B cell (primary cell): ENCODE measurements around the gene SLC22A31. TPM values are rescaled to one million over a fixed set of nuclear protein-coding genes. Genes with fewer than 3 reads are reported as not detected.

ENCODE experiments used
- ATAC-seq: fragments of 200-7000 bp; cut with Tn5 transposase; one replicate; pipeline ENCODE4 v1.10.0; 2021; ENCODE audit warnings: low read depth, mild to moderate bottlenecking, moderate number of reproducible peaks, moderate library complexity
- CTCF ChIA-PET: fragments of 350-600 bp; sonication (Branson Sonifier 250); formaldehyde crosslinking; loops from one replicate; lab custom pipeline; 2021; ENCODE audit warnings: antibody characterized with exemption, inconsistent platforms; lab: Charles Lee
- POLR2A ChIA-PET: fragments of 350-600 bp; sonication (Branson Sonifier 250); formaldehyde crosslinking; loops from one replicate; lab custom pipeline; 2021; ENCODE audit warnings: antibody characterized with exemption; lab: Charles Lee
- DNase-seq: peaks from one replicate; pipeline ENCODE4 v3.0.0; 2013
- H2AFZ ChIP-seq: 2 replicates; pipeline ENCODE4 v1.6.1; 2012; ENCODE audit warnings: mild to moderate bottlenecking, low read depth, low read length; ENCODE audit not compliant: insufficient read depth, poor library complexity, severe bottlenecking
- H3K27ac ChIP-seq, 2 donors: 1 replicate in 1 of 2; 2 replicates in 1 of 2; pipeline ENCODE4 v1.5.1; 2012 to 2013; ENCODE audit warnings: low read length in 2 of 2, mild to moderate bottlenecking in 2 of 2, moderate library complexity in 1 of 2
- H3K27me3 ChIP-seq, 4 experiments: fragments of 200-600 bp in 1 of 4; sonication (generic) in 1 of 4; replicated peaks in 1 of 4; 1 replicate in 2 of 4; 2 replicates in 2 of 4; pipeline versions ENCODE4 v1.6.1 to v1.7.0; 2013 to 2016; ENCODE audit warnings: low read length in 3 of 4, mild to moderate bottlenecking in 2 of 4, mixed read lengths in 1 of 4, moderate library complexity in 1 of 4; ENCODE audit not compliant: insufficient read depth in 4 of 4, control insufficient read depth in 3 of 4; ENCODE audit errors: control extremely low read depth in 1 of 4
- H3K36me3 ChIP-seq, 2 experiments: replicated peaks in 1 of 2; 1 replicate in 1 of 2; 2 replicates in 1 of 2; pipeline versions ENCODE4 v1.6.1 to v1.7.1; 2013; ENCODE audit warnings: low read length in 1 of 2; ENCODE audit not compliant: insufficient read depth in 2 of 2, control insufficient read depth in 1 of 2; ENCODE audit errors: control extremely low read depth in 1 of 2, extremely low read depth in 1 of 2
- H3K4me1 ChIP-seq, 2 donors: fragments of 200-600 bp in 1 of 2; sonication (generic) in 1 of 2; 1 replicate in 1 of 2; 2 replicates in 1 of 2; pipeline versions ENCODE4 v1.5.1 to v1.6.1; 2013 to 2017; ENCODE audit warnings: low read length in 2 of 2; ENCODE audit not compliant: control insufficient read depth in 2 of 2, insufficient read depth in 2 of 2
- H3K4me2 ChIP-seq: replicated peaks from 2 replicates; pipeline ENCODE3; 2012; ENCODE audit warnings: mild to moderate bottlenecking, low read depth, low read length; ENCODE audit not compliant: poor library complexity, severe bottlenecking
- H3K4me3 ChIP-seq, 5 experiments: fragments of 200-600 bp in 1 of 5; sonication (generic) in 1 of 5; 1 replicate in 3 of 5; 2 replicates in 2 of 5; pipeline versions ENCODE4 v1.5.1 to v1.7.0; 2011 to 2016; ENCODE audit warnings: low read length in 4 of 5, mild to moderate bottlenecking in 4 of 5, low read depth in 2 of 5, control low read depth in 1 of 5, moderate library complexity in 1 of 5; ENCODE audit not compliant: insufficient read depth in 1 of 5; ENCODE audit errors: control extremely low read depth in 1 of 5, extremely low read depth in 1 of 5
- H3K79me2 ChIP-seq: fragments of 200-600 bp; sonication (generic); one replicate; pipeline ENCODE4 v1.6.0; 2016; ENCODE audit warnings: low read length; ENCODE audit not compliant: control insufficient read depth, insufficient read depth
- H3K9ac ChIP-seq: fragments of 200-600 bp; sonication (generic); 2 replicates; pipeline ENCODE4 v1.6.1; 2017; ENCODE audit warnings: mild to moderate bottlenecking, low read length, moderate library complexity
- H3K9me3 ChIP-seq, 3 donors: one replicate each; pipeline versions ENCODE4 v1.6.1 to v1.7.1; 2013; ENCODE audit warnings: low read length in 2 of 3; ENCODE audit not compliant: control insufficient read depth in 2 of 3, insufficient read depth in 1 of 3; ENCODE audit errors: control extremely low read depth in 1 of 3
- H4K20me1 ChIP-seq: 2 replicates; pipeline ENCODE4 v1.6.0; 2012; ENCODE audit warnings: mild to moderate bottlenecking, low read length; ENCODE audit not compliant: insufficient read depth, control insufficient read depth, poor library complexity, severe bottlenecking
- H3K27ac Mint-ChIP-seq: one replicate; pipeline ENCODE4 v1.8.0; 2021; ENCODE audit warnings: mixed read lengths
- H3K27me3 Mint-ChIP-seq: one replicate; pipeline ENCODE4 v1.8.0; 2021; ENCODE audit warnings: mixed read lengths
- H3K4me1 Mint-ChIP-seq: one replicate; pipeline ENCODE4 v1.8.0; 2021; ENCODE audit warnings: mixed read lengths
- H3K4me3 Mint-ChIP-seq: one replicate; pipeline ENCODE4 v1.8.0; 2021; ENCODE audit warnings: mixed read lengths
- H3K9me3 Mint-ChIP-seq: one replicate; pipeline ENCODE4 v1.8.0; 2022; ENCODE audit warnings: mixed read lengths; ENCODE audit not compliant: insufficient read depth
- EZH2 ChIP-seq: IDR thresholded peaks from 2 replicates; pipeline ENCODE4 v1.6.1; 2012; ENCODE audit warnings: borderline replicate concordance, low read depth, mild to moderate bottlenecking, moderate library complexity, low read length; ENCODE audit not compliant: insufficient read depth, poor library complexity, severe bottlenecking
- WGBS: methylation state at CpG from one replicate; pipeline ENCODE4 v1.1.5; 2013; ENCODE audit warnings: missing lambda C conversion rate; ENCODE audit not compliant: insufficient coverage; 5-methylcytosine and 5-hydroxymethylcytosine counted together
- intact Hi-C: fragments of 100-400 bp; cut with micrococcal nuclease; formaldehyde crosslinking; loops from one replicate; pipeline ENCODE4 v1.10.0; 2022
- polyA plus RNA-seq: library from polyadenylated mRNA; depleted of rRNA; stranded (reverse); fragments of >200 nt; gene quantifications from 2 replicates; pipeline ENCODE4 v1.2.3, GENCODE V29; 2012
- total RNA-seq, 2 donors: library from RNA; stranded (reverse); fragments of 120-200 nt in 1 of 2; gene quantifications; 1 replicate in 1 of 2; 2 replicates in 1 of 2; pipeline versions ENCODE4 v1.2.3 to v1.2.4, GENCODE V29; 2013 to 2022
- TF ChIP-seq, protein P1 (sequence below): fragments of 200-600 bp; IDR thresholded peaks from one replicate; pipeline ENCODE4 v1.8.0; 2022; ENCODE audit warnings: antibody characterized with exemption, mild to moderate bottlenecking

SLC22A31 gene
- total and polyA plus RNA-seq, 2 donors (not counting 1 experiment from before 2014, with no cell fraction given) = 0.33 TPM; not detected in 1

DNA sequence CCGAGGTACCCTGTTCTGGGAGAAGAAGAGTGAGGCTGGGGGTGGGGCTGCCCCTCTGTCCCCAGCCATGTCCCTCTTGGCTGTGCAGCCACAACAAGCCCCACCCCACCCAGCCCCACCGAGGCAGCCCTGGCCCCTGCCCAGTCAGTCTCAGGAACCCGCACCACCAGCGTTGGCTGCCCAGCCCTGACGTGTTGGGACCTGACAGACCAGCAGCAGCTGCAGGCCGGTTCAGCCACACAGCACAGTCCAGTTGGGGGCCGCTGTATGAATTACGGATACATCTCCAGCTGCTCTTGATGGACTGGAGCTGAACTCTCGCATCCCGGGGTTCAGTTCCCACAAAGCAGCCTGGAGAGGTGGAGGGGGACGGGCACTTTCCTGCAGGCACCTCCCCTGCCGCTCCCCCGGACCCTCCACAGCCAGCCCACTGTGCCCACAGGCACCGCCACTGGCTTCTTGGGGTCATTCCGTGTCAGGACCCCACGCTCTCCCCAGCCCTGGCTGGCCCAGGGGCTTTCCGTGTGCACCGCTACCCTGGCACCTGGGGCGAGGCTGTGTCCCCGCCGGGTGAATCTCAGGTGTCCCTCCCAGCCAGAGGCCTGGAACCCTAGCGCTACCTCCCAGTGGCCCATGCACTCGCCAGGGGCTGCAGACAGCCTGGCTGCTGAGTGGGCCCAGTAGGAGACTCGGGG, 21.7 kb downstream of the SLC22A31 start:
- Histone ChIP-seq H3K4me1 (no peaks in the 10 kb centered on the region), H2AFZ (no peak overlapping the region), H3K36me3 (no peaks in the 10 kb centered on the region), H4K20me1 (no peaks in the 10 kb centered on the region), H3K9ac (no peak overlapping the region), H3K27me3 (peaks cover 0 to 2% (median 0%) of the 10 kb centered on the region in 4 experiments), H3K4me3 (no peak overlapping the region), H3K9me3 (no peaks in the 10 kb centered on the region), H3K27ac (no peak overlapping the region), H3K4me2 (no peak overlapping the region), H3K79me2 (no peaks in the 10 kb centered on the region)
- no peaks in the 10 kb centered on the region for H3K4me1 Mint-ChIP-seq
- TF ChIP-seq, protein P1, sequence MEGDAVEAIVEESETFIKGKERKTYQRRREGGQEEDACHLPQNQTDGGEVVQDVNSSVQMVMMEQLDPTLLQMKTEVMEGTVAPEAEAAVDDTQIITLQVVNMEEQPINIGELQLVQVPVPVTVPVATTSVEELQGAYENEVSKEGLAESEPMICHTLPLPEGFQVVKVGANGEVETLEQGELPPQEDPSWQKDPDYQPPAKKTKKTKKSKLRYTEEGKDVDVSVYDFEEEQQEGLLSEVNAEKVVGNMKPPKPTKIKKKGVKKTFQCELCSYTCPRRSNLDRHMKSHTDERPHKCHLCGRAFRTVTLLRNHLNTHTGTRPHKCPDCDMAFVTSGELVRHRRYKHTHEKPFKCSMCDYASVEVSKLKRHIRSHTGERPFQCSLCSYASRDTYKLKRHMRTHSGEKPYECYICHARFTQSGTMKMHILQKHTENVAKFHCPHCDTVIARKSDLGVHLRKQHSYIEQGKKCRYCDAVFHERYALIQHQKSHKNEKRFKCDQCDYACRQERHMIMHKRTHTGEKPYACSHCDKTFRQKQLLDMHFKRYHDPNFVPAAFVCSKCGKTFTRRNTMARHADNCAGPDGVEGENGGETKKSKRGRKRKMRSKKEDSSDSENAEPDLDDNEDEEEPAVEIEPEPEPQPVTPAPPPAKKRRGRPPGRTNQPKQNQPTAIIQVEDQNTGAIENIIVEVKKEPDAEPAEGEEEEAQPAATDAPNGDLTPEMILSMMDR = no peak
- TF ChIP-seq EZH2 = no peak
- ATAC-seq (no peak), DNase-seq (no peak)
- CTCF ChIA-PET = no interaction called here
- H3K4me3 Mint-ChIP-seq = no peak overlapping the region
- no peak overlapping the region for H3K27ac Mint-ChIP-seq
- no peaks in the 10 kb centered on the region for H3K27me3 Mint-ChIP-seq
- intact Hi-C loops = no loop called here
- H3K9me3 Mint-ChIP-seq = no peaks in the 10 kb centered on the region
- 91% methylated on average over 24 of the region's 24 CpGs for WGBS
- POLR2A ChIA-PET = no interaction called here

- Mint-ChIP-seq H3K4me1 (peaks cover 2% of the 10 kb centered on the region), H3K27ac (no peak overlapping the region), H3K27me3 (no peaks in the 10 kb centered on the region), H3K4me3 (no peak overlapping the region), H3K9me3 (no peaks in the 10 kb centered on the region)
- ChIA-PET POLR2A (no interaction called here), CTCF (interaction anchor here (1.6 kb wide), 1 partner anchor 440 kb away, joined by 5 read pairs; no protein-coding TSS in a partner anchor)
- H3K79me2 ChIP-seq = no peaks in the 10 kb centered on the region
- H3K9me3 ChIP-seq = no peaks in the 10 kb centered on the region
- H3K27ac ChIP-seq = no peak overlapping the region
- WGBS = 98% methylated on average over 8 of the region's 12 CpGs
- TF ChIP-seq, protein P1 = no peak
- TF ChIP-seq EZH2 = no peak
- H2AFZ ChIP-seq = no peak overlapping the region
- H3K27me3 ChIP-seq = peaks cover 0 to 2% (median 0%) of the 10 kb centered on the region in 4 experiments
- H3K4me3 ChIP-seq = no peak overlapping the region
- H4K20me1 ChIP-seq = no peaks in the 10 kb centered on the region
- no peaks in the 10 kb centered on the region for H3K36me3 ChIP-seq
- H3K9ac ChIP-seq = no peak overlapping the region
- DNase-seq (no peak), ATAC-seq (no peak)
- intact Hi-C loops = no loop called here
- no peak overlapping the region for H3K4me2 ChIP-seq
- H3K4me1 ChIP-seq = peaks cover 0 to 2% of the 10 kb centered on the region in 2 donors
Measured at GRCh38 chr16:89177501-89177900, 22.8 kb downstream of the SLC22A31 start.
